Measurements from ENCODE around the gene BACH2. TPM values are rescaled to one million over a fixed set of nuclear protein-coding genes. Genes with fewer than 3 reads are reported as not detected.
"Not testable (repeated sequence)": the region's sequence is repeated elsewhere in the genome, so short reads cannot be mapped to it uniquely, and the experiment has no call there.

The BACH2 gene
- total RNA-seq, 1 donor from 2014 or later, result 11.9 TPM

DNA sequence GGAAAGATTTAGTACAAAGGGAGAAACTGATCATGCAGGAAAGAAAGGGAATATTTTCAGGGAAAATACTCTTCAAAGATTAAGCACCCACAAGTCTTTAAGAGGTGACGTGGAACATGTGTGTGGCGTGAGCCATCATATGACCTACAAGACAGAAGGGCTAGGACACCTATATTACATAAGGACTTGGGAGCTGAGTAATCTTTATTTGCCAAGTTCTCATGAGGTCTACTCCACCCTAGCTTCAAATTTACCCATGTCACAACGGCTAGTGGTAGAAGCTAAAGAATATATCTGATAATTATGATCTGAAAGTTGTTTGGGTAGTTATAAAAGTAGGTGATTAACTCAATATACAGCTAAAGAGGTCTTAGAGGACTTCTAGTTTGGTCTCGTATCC, 234.6 kb downstream of the BACH2 start:
- no peak for DNase-seq

DNA sequence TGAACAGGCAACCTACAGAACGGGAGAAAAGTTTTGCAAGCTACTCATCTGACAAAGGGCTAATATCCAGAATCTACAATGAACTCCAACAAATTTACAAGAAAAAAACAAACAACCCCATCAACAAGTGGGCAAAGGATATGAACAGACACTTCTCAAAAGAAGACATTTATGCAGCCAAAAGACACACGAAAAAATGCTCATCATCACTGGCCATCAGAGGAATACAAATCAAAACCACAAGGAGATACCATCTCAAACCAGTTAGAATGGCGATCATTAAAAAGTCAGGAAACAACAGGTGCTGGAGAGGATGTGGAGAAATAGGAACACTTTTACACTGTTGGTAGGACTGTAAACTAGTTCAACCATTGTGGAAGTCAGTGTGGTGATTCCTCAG, 237.5 kb downstream of the BACH2 start:
- DNase-seq, result not testable (repeated sequence)

DNA sequence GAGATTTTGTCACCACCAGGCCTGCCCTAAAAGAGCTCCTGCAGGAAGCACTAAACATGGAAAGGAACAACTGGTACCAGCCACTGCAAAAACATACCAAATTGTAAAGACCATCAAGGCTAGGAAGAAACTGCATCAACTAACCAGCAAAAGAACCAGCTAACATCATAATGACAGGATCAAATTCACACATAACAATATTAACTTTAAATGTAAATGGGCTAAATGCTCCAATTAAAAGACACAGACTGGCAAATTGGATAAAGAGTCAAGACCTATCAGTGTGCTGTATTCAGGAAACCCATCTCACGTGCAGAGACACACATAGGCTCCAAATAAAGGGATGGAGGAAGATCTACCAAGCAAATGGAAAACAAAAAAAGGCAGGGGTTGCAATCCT, 240.7 kb downstream of the BACH2 start:
- DNase-seq, result not testable (repeated sequence)

DNA sequence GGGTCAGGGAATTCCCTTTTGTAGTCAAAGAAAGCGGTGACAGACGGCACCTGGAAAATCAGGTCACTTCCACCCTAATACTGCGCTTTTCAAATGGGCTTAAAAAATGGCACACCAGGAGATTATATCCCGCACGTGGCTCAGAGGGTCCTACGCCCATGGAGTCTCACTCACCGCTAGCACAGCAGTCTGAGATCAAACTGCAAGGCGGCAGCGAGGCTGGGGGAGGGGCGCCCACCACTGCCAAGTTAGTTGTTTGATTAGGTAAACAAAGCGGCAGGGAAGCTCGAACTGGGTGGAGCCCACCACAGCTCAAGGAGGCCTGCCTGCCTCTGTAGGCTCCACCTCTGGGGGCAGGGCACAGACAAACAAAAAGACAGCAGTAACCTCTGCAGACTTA, 242.4 kb downstream of the BACH2 start:
- DNase-seq, result not testable (repeated sequence)

DNA sequence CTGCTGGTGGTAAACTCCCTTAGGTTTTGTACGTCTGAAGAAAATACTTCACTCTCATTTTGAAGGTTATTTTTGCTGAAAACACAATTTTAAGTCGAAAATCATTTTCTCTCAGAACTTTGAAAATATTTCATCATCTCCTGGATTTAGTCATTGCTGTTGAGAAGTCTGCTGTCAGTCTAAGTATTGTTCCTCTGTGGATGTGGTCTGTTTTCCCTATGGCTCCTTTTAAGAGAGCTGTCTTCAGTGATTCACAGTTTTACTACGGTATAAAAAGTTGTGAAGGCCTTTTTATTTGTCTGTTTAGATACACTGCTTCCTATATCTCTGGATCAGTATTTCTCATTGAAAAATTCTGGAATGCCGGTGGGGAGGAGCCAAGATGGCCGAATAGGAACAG, 243.0 kb downstream of the BACH2 start:
- no peak for DNase-seq

DNA sequence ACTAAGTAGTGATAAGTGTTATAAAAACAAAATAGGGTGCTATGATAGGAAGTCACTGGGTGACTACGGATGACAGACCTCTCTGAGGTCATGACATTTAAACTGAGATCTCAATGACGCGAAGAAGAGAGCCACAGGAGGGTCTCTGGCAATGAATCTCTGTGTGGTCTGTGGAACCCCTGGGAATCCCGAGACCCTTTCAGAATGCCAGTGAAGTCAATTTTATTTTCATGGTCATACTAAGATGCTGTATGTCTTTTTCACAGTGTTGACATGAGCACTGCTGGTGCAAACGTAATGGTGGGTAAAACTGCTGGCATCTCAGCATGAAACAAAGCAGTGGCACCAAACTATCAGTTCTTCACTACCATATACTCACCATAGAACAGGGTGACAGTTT, 247.3 kb downstream of the BACH2 start:
- no peak for DNase-seq

DNA sequence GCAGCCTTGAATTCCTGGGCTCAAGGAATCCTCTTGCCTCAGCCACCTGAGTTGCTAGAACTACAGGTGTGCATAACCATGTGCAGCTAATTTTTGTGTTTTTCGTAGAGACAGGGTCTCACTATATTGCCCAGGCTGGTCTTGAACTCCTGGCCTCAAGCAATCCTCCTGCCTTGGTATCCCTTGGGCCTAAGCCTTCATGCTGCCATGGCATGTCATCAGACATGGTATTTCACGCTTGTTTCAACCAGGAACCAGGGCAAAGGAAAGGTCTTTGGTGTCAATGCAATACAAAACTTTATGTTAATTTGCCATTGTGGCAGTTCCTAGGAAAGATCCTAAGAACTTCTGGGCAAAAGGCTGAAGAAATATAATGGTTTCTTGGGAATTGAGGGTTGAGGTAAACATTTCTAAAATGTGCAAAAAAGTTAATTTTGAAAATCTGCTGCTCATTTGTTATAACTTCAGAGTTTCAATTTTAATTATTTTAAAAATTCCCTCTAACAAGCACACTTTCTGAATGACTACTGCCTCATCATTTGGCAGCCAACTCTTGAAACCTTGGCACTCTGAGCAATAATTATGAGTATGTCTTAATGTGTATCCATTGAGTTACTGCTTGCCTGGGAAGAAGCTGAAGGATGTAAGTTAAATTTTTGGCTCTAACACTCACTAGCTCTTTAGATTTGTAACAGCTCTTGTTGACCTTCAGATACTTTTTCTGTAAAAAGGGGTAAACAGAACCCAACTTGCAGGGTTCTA, 248.3 kb downstream of the BACH2 start:
- DNase-seq, result no peak

DNA sequence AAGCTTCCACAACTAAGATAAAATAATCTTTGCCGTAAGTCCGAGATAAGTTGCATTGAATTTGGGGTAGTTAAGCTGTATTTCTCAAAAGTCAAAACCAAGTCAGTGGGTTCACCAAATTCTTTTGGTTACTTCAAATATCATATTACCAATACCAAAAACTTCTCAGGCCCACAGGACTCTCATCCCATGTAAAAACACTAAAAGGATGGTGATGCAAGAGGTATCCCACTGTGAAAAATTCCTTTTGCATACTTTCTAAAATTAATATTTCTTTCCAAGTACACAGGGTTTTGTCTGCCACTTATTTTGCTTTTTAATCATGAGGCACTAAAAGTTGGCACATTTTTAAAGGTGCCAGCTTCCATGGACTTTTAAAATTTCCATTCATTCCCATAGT, 251.1 kb downstream of the BACH2 start:
- DNase-seq, result no peak

DNA sequence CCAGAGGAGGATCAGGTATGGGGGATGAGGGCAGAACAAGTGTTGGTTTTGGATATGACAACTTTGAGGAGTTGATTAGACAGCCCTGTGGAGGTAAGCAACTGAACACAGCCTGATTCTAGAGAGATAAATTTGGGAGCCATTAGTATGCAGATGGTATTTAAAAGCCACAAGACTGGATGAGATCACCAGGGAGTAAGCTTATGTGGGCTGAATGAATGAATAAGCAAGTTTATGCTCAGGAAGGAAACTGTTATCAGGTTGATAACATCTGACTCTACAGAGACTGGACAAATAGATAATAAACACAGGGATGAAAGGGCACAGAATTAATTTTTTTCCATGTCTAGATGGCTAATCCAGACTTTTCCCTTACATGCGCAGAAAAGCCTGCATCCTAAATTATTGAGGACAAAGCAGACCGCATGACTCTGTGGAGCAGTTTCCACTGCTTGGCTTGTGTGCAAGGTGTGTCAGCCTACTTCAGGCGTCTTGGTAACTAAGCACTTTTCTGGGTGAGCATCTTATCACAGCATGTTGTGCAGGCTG, 251.7 kb downstream of the BACH2 start:
- DNase-seq, result no peak

DNA sequence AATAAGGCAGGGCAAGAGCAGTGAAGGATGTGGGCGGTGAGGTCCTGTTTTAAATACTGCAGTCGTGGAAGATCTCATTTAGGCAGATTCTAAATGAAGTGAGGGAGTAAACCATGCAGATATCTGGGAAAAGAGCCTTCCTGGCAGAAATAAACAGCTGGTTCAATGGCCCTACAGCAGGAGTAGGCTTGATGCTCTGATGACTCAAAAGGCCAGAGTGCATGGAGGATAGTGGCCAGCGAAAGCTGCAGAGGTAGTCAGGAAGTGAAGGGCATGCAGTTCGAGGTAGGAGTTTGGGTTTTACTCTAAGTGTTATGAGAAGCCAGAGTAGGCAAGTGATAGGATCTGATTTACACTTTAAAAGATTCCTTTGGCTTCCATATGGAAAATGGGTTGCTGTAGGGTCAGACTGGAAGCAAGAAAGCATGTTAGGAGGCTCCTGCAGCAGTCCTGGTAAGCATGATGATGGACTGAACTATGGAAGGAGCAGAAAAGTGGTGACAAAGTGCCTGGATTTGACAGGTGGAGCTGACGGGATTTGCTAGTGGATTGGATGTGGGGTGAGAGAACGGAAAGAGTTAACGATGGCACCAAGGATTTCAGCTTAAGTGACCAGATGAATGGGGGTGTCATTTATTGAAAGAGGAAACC, 252.3 kb downstream of the BACH2 start:
- DNase-seq, result no peak

DNA sequence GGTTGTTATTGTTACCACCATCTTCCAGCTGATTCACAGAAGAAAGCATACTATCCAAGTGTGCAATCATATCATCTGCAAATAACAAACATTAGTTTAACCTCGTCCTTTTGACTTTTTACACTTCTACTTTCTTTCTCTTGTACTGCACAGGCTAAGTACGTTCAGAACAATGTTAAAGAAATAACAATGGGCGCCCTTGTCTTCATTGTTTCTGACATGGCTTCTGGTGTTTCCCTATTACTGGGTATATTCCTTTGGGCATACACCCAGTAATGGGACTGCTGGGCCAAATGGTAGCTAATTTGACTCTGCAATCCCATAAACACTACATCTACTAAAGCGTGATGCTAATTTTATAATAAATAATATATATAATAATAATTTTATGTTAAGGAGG, 255.7 kb downstream of the BACH2 start:
- no peak for DNase-seq

DNA sequence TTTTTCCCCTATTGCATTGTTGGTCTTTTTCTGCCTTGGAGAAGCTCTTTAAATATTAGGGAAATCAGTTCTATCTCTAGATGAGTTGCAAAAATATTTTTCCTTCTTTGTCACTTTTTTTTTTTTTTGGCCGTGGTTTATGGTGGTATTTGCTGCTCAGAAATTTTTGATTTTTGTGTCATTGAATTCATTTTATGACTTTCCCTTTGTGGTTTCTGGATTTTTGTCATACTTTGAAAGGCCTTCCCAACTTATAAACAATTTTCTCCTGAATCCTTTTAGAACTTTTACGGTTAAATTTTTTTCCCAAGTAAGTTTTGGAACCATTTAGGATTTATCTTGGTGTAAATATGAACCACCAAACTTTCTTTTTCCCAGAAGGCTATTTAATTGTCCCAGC, 256.7 kb downstream of the BACH2 start:
- DNase-seq, result no peak

DNA sequence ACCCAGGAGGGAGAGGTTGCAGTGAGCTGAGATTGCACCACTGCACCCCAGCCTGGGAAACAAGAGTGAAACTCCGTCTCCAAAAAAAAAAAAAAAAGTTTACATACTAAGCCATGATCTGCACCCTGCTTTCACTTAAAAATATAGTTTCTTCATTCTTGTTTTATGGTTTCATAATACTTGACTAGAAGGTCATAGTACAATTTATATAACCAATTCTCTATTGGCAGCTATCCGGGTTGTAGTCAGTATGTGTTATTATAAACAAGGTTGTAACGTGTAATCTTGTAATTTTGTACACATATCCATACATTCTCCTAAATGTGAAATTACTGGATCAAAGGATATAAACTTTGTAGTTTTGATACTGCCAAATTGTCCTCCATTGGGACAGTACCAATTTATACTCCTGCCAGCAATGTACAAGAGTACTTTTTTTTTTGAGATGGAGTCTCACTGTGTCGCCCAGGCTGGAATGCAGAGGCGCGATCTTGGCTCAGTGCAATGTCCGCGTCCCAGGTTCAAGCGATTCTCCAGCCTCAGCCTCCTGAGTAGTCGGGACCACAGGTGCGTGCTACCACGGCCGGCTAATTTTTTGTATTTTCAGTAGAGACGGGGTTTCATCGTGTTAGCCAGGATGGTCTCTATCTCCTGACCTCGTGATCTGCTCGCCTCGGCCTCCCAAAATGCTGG, 257.5 kb downstream of the BACH2 start:
- no peak for DNase-seq

DNA sequence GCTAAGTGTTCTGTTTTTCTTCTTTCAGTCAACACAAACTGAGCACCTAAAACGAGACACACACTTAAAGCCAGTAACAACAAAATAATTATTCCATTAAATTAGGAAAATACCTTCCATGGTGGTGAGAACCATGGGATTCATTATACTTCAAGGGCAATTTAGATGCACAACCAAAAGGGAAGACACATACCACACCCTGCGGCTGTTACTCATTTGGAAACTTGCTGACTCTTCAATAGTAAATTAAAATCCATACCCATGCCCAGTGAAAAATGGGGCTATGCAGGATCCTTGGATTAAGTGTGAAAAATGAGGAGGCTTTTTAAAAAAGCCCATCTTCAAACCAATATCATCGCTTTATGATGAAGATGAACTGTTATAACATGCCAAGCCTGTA, 259.7 kb downstream of the BACH2 start:
- no peak for DNase-seq

DNA sequence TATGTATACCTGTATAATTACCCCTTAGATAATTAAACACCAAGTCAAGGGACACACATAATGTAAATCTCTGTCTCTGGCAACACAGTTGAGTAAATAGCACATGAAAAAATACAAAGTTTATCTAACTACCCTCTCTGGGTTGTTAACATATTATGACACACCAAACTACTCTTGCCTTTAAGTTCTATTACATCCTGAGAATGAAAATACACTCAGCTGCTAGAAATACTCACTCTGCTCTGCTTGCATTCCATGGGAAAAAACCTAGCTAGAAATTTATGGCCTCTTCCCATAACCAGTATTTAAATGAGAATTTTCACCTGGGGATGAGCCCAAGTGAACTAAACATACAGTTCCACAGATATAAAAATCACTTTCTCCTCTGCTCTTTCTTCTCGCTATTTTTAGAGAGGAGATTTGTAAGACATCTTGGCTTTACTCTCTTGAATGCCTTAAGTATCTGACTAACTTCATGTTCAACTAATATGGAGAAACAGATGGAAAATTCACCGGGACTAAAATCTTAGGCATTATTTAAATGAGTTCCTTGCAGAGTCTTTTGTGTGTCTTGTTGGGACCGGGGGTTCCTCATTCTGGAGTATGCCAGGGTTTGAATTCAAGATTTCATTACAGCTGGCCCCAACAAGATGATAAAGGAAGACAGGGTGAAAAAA, 261.5 kb downstream of the BACH2 start:
- DNase-seq, result no peak

DNA sequence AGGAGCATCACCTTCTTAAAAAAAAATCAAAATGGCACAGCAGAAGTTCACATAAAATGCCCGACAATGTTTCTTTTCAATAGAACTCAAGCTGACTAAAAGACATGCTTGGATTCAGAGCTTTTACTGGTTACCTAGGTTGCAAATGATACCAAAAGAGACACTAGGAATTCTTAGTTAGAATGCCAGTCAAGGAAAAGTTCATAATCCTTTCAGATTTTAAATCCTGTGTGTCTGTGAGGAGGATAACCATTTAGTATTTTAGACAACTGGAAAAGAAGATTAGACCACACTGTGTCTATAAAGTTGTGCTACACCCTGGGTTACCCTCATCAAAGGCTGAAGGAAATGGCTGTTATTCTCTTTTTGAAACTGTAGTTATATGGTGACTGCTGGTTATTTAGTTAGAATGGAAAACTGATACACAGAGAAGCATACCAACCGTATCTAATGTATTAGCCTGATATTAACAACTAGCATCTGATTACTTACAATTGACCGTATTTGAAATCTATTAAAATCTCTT, 262.8 kb downstream of the BACH2 start:
- DNase-seq, result no peak

DNA sequence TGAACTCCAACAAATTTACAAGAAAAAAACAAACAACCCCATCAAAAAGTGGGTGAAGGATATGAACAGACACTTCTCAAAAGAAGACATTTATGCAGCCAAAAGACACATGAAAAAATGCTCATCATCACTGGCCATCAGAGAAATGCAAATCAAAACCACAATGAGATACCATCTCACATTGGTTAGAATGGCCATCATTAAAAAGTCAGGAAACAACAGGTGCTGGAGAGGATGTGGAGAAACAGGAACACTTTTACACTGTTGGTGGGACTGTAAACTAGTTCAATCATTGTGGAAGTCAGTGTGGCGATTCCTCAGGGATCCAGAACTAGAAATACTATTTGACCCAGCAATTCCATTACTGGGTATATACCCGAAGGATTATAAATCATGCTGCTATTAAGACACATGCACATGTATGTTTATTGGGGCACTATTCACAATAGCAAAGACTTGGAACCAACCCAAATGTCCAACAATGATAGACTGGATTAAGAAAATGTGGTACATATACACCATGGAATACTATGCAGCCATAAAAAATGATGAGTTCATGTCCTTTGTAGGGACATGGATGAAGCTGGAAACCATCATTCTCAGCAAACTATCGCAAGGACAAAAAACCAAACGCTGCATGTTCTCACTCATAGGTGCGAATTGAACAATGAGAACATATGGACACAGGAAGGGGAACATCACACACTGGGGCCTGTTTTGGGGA, 264.0 kb downstream of the BACH2 start:
- DNase-seq, result not testable (repeated sequence)

DNA sequence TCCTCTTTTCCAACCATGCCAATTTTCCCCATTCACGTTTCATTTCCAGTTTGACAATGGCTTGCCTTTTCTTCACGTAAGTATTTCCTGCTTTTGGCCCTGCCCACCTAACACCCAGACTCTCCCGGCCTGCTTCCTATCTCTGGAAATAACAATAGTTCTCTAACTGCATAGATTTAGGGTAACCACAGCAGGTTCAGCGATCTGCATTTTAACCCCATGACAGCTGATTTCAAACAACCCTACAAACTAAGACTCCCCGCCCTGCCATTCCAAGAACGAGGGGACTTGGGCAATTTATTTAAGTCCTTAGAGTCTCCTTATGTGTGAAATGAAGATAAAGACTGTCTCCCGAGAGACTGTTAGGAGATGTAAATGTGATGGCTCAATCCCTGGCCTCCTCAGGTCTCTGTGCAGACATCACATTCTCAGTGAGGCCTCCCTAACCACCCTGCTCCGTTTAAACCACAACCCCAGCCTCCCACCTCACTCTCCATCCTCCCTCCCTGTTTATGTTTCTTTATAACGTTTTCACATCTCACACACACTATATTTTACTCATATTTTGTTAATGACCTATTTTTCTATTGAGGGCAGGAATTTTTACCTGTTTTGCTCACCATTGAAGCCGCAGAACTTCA, 267.5 kb downstream of the BACH2 start:
- no peak for DNase-seq

DNA sequence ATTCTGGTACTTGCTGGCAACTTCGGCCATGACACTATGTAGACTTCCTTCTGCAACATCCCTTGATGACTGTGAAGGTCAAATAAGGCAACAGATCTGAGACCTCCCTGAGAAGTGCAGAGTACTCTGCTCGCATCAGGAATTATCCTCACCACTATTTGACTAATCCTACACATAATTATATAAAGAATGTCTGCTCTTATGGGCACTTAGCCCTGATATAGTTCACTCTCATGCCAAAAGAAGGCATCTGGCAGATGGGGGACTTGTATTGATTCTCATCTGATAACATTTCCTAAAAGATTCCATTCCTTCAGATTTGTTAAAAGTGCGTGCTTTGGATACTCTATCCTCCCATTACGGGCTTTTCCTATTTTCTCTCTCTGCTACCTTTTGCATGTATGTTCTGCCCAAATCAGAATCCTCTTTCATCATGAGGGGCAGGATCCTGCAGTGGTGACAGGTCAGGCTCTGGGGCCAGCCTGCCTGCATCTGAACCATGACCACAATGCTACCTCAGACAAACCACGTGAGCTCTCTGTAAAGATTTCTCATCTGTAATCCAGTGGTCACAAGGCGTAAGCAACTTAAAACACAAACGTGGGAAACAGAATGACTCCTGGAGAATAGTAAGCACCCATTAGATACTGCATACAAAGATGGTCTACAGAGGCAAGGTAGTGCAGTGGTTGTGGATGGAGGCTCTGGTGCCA, 268.4 kb downstream of the BACH2 start:
- DNase-seq, result no peak

DNA sequence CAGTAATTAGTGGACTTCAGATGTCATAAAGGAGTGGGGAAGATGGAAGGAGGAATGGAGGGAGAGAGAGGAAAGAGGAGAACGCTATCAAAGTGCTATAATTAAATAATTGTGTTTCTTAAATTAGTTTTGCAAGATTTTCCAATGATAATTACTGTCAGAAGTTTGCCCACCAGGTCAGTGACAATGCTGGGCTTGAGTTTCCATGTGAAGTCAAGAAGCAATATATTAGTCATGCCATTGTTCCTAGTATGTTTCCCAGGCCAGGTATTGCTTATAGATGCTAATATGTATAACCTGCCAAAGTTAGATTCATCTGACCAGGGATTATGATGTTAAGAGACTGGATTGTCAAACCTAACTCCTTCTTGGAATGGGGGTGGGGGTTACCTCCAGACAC, 270.4 kb downstream of the BACH2 start:
- no peak for DNase-seq
